Mesodermal cell (in vitro differentiated cells): ENCODE measurements around the gene LZIC. TPM values are rescaled to one million over a fixed set of nuclear protein-coding genes. Genes with fewer than 3 reads are reported as not detected.

Experiments used
- H3K27ac ChIP-seq: 2 replicates; pipeline ENCODE4 v1.7.0; 2013; ENCODE audit warnings: mild to moderate bottlenecking, low read depth, low read length, moderate library complexity; ENCODE audit not compliant: severe bottlenecking
- H3K36me3 ChIP-seq: 2 replicates; pipeline ENCODE4 v1.7.1; 2013; ENCODE audit warnings: mild to moderate bottlenecking, low read length, moderate library complexity; ENCODE audit not compliant: control insufficient read depth, insufficient read depth
- H3K4me1 ChIP-seq: one replicate; pipeline ENCODE4 v1.7.1; 2013; ENCODE audit warnings: mild to moderate bottlenecking, low read length; ENCODE audit not compliant: insufficient read depth, control insufficient read depth, poor library complexity, severe bottlenecking
- H3K4me3 ChIP-seq: 2 replicates; pipeline ENCODE4 v1.7.0; 2013; ENCODE audit warnings: low read length, control low read depth, mild to moderate bottlenecking; ENCODE audit not compliant: insufficient read depth, poor library complexity, severe bottlenecking; ENCODE audit errors: extremely low read depth
- H3K9me3 ChIP-seq: 2 replicates; pipeline ENCODE4 v1.7.1; 2013; ENCODE audit warnings: mild to moderate bottlenecking, low read length, moderate library complexity; ENCODE audit not compliant: control insufficient read depth
- WGBS, 2 experiments: methylation state at CpG; one replicate each; pipeline ENCODE4 v1.1.5; 2013; ENCODE audit warnings: missing lambda C conversion rate in 2 of 2; ENCODE audit not compliant: insufficient coverage in 2 of 2; 5-methylcytosine and 5-hydroxymethylcytosine counted together
- polyA plus RNA-seq, 2 experiments: library from polyadenylated mRNA; stranded (reverse); fragments of 50-300 nt; gene quantifications; one replicate each; pipeline ENCODE4 v1.2.3, GENCODE V29; 2013

The LZIC gene
- 27.9 TPM for polyA plus RNA-seq (2013, experiment 1 of 2)
- polyA plus RNA-seq (2013, experiment 2 of 2) = 32.6 TPM

DNA sequence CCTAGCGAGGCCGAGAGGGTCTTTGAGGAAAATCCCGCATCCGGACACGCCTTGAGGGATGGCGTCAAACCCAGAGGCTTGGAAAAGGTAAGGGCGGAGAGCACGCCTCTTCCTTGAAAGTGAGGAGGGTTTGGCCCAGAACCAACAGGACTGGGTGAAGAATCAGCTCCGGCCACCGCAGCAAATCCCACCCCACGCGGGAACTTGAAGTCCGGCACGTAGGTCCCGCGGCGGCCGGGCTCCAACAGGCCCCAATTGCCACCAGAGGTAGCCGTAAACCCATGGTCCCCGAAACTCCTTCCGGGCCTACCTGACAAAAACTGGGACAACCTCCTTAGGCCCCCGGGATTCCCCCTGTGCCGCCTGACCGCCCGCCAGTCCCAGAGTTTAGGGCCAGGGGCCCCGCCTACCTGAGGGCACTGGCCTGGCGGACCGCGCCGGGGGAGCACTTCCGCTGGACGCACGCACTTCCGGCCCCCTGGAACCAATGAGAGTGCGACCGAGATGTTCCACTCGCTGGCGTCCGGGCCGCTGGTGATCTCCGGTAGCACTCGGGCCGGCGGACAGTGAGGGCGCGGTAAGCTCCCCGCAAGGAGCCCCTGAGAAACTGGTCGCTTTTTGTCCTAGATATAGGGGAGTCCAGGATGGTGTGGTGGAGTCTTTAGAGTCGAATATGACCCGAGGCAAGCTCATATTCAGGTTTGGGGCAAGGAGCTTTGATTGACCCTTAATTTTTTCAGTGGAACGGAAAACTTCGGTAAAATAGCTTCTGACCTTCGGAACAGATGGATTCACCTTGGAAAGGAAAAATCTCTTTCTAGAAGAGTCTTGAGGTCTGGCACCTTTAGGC lies at the start of gene LZIC, which contains the start of gene NMNAT1:
LZIC (minus strand) TSS at position 453 of the 850 bp plus-strand sequence. CDS start 6,772 bp downstream, outside the sequence.
NMNAT1 (plus strand) TSS at position 537 of the 850 bp plus-strand sequence. CDS start 28,599 bp downstream, outside the sequence.
- no peaks in the 10 kb centered on the region for H3K4me1 ChIP-seq
- H3K27ac ChIP-seq = peak within 1 kb of the TSS; percentile 82
- H3K36me3 ChIP-seq = peaks cover 18% of the 10 kb centered on the region
- H3K4me3 ChIP-seq = peak within 1 kb of the TSS; percentile 73
- WGBS, 2 experiments = 1% methylated on average over 40 to 52 of the region's 53 CpGs
- H3K9me3 ChIP-seq = no peaks in the 10 kb centered on the region

- Histone ChIP-seq H3K4me3 (no peak overlapping the region), H3K9me3 (no peaks in the 10 kb centered on the region), H3K4me1 (no peaks in the 10 kb centered on the region), H3K36me3 (no peaks in the 10 kb centered on the region), H3K27ac (no peak overlapping the region)
- WGBS, 2 experiments = 92 to 93% methylated on average over 2 to 5 of the region's 5 CpGs
Measured at GRCh38 chr1:9992910-9993309, 49.7 kb upstream of the LZIC start.

GRCh38 chr1:9990944-9991343 lies 47.8 kb upstream of the LZIC start:
- WGBS, 2 experiments = 100% methylated on average over 1 of the region's 2 CpGs; no CpG with 5 or more reads in 1 of the 2 experiments
- H3K27ac ChIP-seq = no peak overlapping the region
- H3K4me1 ChIP-seq = no peaks in the 10 kb centered on the region
- no peaks in the 10 kb centered on the region for H3K36me3 ChIP-seq
- H3K4me3 ChIP-seq = no peak overlapping the region
- H3K9me3 ChIP-seq = no peaks in the 10 kb centered on the region

DNA sequence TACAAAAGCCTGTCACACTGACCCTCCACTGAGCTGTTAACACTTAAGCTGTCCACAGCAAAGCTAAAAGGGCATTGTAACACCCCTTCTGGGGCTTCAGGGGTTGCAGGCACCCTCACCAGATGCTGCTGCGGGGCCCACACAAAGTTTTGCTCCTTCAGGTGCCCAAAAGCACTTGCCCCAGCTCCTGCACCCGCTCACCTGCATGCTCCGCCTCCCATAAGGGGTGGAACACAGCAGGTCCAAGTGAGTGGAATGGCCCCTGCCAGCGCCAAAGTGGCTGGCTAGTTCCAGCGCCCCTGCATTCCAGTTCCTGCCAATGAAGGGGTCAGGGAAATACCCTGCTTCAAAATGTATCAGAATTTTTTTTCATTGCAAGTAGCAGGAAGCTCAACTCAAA lies 46.6 kb upstream of the LZIC start:
- Histone ChIP-seq H3K27ac (no peak overlapping the region), H3K4me1 (no peaks in the 10 kb centered on the region), H3K4me3 (no peak overlapping the region), H3K9me3 (no peaks in the 10 kb centered on the region), H3K36me3 (no peaks in the 10 kb centered on the region)
- WGBS, 2 experiments = 78 to 94% methylated on average over 5 of the region's 5 CpGs

DNA sequence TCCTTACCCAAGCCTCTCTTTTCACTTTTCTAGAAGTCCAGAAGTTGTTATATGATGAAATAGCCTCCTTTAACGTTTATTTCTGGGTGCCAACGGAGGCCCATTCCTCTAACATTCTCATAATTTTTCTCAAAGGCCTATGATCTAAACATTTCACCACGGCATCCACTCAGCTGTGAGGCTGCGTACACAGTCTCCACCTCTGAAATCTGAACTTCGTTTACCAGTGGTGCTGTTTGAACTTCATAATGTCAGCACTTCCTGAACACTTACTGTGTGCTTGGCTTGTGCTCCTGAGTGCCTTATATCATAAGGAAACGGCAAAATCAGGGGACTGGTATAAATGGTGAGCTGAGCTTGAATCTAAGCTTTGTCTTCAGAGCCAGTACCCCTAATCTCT lies 41.8 kb upstream of the LZIC start:
- no peaks in the 10 kb centered on the region for H3K9me3 ChIP-seq
- H3K4me1 ChIP-seq = no peaks in the 10 kb centered on the region
- no peak overlapping the region for H3K27ac ChIP-seq
- no peak overlapping the region for H3K4me3 ChIP-seq
- peaks cover 26% of the 10 kb centered on the region for H3K36me3 ChIP-seq
- WGBS, 2 experiments = 64 to 69% methylated on average over 4 to 5 of the region's 6 CpGs

- Histone ChIP-seq H3K36me3 (peaks cover 29% of the 10 kb centered on the region), H3K4me3 (no peak overlapping the region), H3K9me3 (no peaks in the 10 kb centered on the region), H3K4me1 (no peaks in the 10 kb centered on the region), H3K27ac (no peak overlapping the region)
- WGBS, 2 experiments = 93 to 100% methylated on average over 3 to 4 of the region's 5 CpGs
Measured at GRCh38 chr1:9984253-9984652, 41.1 kb upstream of the LZIC start.

- Histone ChIP-seq H3K4me1 (no peaks in the 10 kb centered on the region), H3K9me3 (no peaks in the 10 kb centered on the region), H3K4me3 (no peak overlapping the region), H3K36me3 (no peaks in the 10 kb centered on the region), H3K27ac (no peak overlapping the region)
- WGBS, 2 experiments = 82 to 86% methylated on average over 7 to 8 of the region's 12 CpGs
Measured at GRCh38 chr1:9960706-9961562, 17.7 kb upstream of the LZIC start.

DNA sequence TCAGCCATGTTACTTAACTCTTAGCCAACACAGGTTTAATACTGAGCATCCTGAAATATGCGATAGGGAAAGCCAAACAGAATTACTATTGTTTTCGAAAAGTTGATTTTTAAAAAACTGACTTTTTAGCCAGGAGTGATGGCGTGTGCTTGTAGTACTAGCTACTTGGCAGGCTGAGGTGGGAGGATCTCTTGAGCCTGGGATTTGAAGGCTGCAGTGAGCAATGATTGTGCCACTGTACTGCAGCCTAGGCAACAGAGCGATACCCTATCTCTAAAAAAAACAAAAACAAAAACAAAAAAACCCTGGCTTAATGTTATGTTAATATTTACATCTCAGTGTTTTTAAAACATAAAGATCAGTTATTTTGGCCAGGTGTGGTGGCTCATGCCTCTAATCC lies 16.8 kb upstream of the LZIC start:
- Histone ChIP-seq H3K27ac (no peak overlapping the region), H3K36me3 (no peaks in the 10 kb centered on the region), H3K4me3 (no peak overlapping the region), H3K4me1 (no peaks in the 10 kb centered on the region), H3K9me3 (no peaks in the 10 kb centered on the region)
- 100% methylated on average over 2 to 3 of the region's 4 CpGs for WGBS, 2 experiments

DNA sequence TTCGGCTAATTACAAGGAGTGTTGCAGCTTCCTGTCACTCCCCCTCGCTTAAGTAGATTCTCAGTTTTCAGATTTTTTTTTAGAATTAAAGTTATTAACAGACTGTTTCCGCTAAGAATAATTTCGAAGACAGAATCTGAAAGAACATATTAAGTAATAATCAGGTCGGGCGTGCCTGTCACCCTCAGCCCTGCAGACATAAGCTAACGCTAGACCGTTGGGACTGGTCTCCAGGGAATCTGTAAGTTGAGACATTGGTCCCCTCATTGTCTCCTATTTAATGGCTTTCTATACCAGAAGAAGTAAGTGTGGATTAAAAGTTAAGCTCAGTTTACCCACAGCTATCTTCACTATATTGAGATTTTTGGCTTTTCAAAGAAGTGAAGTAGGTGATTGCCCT lies 14.5 kb upstream of the LZIC start:
- Histone ChIP-seq H3K36me3 (no peaks in the 10 kb centered on the region), H3K9me3 (no peaks in the 10 kb centered on the region), H3K27ac (no peak overlapping the region), H3K4me1 (no peaks in the 10 kb centered on the region), H3K4me3 (no peak overlapping the region)
- 75 to 91% methylated on average over 4 of the region's 8 CpGs for WGBS, 2 experiments

GRCh38 chr1:9946315-9946714 lies 3.1 kb upstream of the LZIC start:
- Histone ChIP-seq H3K27ac (no peak overlapping the region), H3K36me3 (peaks cover 6% of the 10 kb centered on the region), H3K9me3 (no peaks in the 10 kb centered on the region), H3K4me1 (no peaks in the 10 kb centered on the region), H3K4me3 (no peak overlapping the region)
- 90 to 100% methylated on average over 2 of the region's 2 CpGs for WGBS, 2 experiments
